Right lobe of liver (tissue), 6 donors: ENCODE data around the gene SSBP4. TPM values are rescaled to one million over a fixed set of nuclear protein-coding genes. Genes with fewer than 3 reads are reported as not detected.
"Not testable (repeated sequence)": the region's sequence is repeated elsewhere in the genome, so short reads cannot be mapped to it uniquely, and the experiment has no call there.

Experiments
- ATAC-seq, 4 donors: fragments of 200-7000 bp; cut with Tn5 transposase; one replicate each; pipeline ENCODE4 v1.9.1; 2020; ENCODE audit warnings: mild to moderate bottlenecking in 4 of 4, moderate library complexity in 4 of 4
- DNase-seq, 3 donors: peaks; one replicate each; pipeline ENCODE4 v3.0.0-alpha.2; 2020
- H3K27ac ChIP-seq, 3 donors: fragments of 200-600 bp; one replicate each; pipeline ENCODE4 v1.8.0; 2022
- H3K27me3 ChIP-seq, 2 donors: fragments of 200-600 bp; one replicate each; pipeline ENCODE4 v1.8.0; 2022
- H3K36me3 ChIP-seq, 4 donors: fragments of 200-600 bp; sonication (generic) in 1 of 4; one replicate each; pipeline versions ENCODE4 v1.5.1 to v1.8.0; 2017 to 2022; ENCODE audit warnings: control low read depth in 1 of 4
- H3K4me1 ChIP-seq, 4 donors: fragments of 200-600 bp; sonication (generic) in 1 of 4; one replicate each; pipeline versions ENCODE4 v1.5.1 to v1.8.0; 2017 to 2022; ENCODE audit warnings: control low read depth in 1 of 4
- H3K4me3 ChIP-seq, 3 donors: fragments of 200-600 bp; one replicate each; pipeline ENCODE4 v1.8.0; 2022
- H3K9me3 ChIP-seq, 4 donors: fragments of 200-600 bp; sonication (generic) in 1 of 4; one replicate each; pipeline versions ENCODE4 v1.5.1 to v1.8.0; 2017 to 2022; ENCODE audit warnings: control low read depth in 1 of 4
- CTCF ChIP-seq, 4 donors: fragments of 200-600 bp in 3 of 4; fragments of 450-650 bp in 1 of 4; IDR thresholded peaks; one replicate each; pipeline versions ENCODE4 v1.5.1 to v1.8.0; 2016 to 2022; ENCODE audit warnings: antibody characterized with exemption in 4 of 4, mild to moderate bottlenecking in 2 of 4
- POLR2A ChIP-seq: fragments of 450-650 bp; IDR thresholded peaks from one replicate; pipeline ENCODE4 v1.6.1; 2017; ENCODE audit warnings: antibody characterized with exemption, mild to moderate bottlenecking
- WGBS: methylation state at CpG from one replicate; pipeline ENCODE4 v1.1.6; 2018; ENCODE audit warnings: low coverage, low lambda C conversion rate; ENCODE audit not compliant: insufficient coverage; ENCODE audit errors: missing lambda C conversion rate; 5-methylcytosine and 5-hydroxymethylcytosine counted together
- intact Hi-C, 2 donors: fragments of 100-400 bp; cut with DNase I; formaldehyde crosslinking; loops; one replicate each; pipeline versions ENCODE4 v1.11.2 to v1.14.1; 2022
- total RNA-seq, 6 experiments: library from RNA; depleted of rRNA in 2 of 6; stranded (reverse); fragments of >200 nt in 2 of 6; fragmentation: NEBNext Ultra II Directional in 3 of 6; extraction: Animal tissue kit (Norgen Biotek cat#: 25700) in 3 of 6; gene quantifications; one replicate each; pipeline versions ENCODE4 v1.1.0 to v1.2.4, GENCODE V29; 2016 to 2023
- donor health status: DM: no; HTN: yes; CAD: no.
- donor health status: DM: no; HTN: no; CAD: no.
- donor health status: DM: no; HTN: no; CAD: no.
- donor health status: DM: no; HTN: yes; CAD: no.
- donor health status: DM: no; HTN: yes; CAD: no.

SSBP4 gene
- total RNA-seq, 6 experiments from 2014 or later: 12.8 to 23.9 (median 15.9) TPM

DNA sequence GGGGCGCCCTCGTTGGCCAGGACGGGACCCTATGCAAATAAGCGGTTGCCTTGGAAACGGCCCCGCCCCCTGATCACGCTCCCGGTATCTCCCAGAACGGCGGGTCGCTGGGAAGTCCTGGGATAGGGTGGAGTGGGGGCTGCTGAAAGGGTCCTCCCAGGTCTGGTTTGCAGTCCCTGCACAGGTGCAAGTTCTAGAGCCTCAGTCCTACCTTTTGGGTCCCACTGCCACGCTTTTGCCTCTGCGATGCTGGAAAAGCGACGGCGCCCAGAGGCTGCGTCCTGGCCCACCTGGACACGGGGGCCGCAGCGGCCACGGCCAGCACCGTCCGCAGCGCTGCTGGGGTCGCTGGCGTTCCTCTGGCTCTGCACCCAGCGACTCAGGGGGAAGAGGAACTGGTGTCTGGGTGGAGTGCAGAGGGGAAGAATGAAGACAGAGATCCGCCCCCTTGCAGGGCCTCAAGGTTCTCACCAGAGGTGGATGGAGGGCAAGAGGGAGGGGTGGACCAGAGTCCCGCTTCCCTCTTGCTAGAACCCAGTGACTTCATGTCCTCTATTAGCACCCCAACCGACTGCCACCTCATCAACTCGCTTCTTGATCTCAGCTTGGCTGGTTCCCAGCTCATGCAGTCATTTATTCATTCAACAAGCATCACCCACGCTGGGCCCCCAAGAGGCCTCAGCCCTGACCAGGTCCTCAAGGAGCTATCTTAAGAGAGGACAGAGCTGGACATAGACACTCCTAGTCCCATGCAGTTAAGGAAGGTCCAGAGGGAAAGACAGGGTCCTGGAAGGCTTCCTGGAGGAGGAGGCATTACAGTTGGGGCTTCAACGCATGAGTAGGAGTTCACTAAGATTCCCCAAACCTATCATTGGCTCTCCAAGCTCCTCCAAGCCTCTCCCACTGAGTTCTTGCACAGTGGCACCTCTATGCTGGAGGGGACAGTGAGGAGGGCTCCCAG is 21.7 kb upstream of the SSBP4 start, which contains the start of gene LRRC25:
LRRC25 (minus strand) TSS at position 381 of the 961 bp plus-strand sequence. CDS start 659 bp downstream, outside the sequence.
- H3K4me3 ChIP-seq: peak within 1 kb of the TSS; percentile 10 to 38 (median 30)
- peak; percentile 64 for TF ChIP-seq POLR2A
- no peak for TF ChIP-seq CTCF (IDR thresholded peaks at IDR 0.05)
- ATAC-seq (peak; percentile 24 to 44 (median 32)), DNase-seq (peak; percentile 55 to 74 (median 63))
- no peaks in the 10 kb centered on the region for H3K27me3 ChIP-seq
- H3K36me3 ChIP-seq: no peaks in the 10 kb centered on the region
- peaks cover 0 to 49% (median 9%) of the 10 kb centered on the region in 4 donors for H3K4me1 ChIP-seq
- intact Hi-C loops: no loop called here
- peak within 1 kb of the TSS; percentile 27 to 79 (median 45) for H3K27ac ChIP-seq
- no peaks in the 10 kb centered on the region for H3K9me3 ChIP-seq
- WGBS: 33% methylated on average over 10 of the region's 33 CpGs

- intact Hi-C loops: no loop called here
- H3K4me3 ChIP-seq: no peak overlapping the region
- peak overlapping the region; percentile 6 to 79 (median 59) for H3K27ac ChIP-seq
- WGBS: 16% methylated on average over 6 of the region's 6 CpGs
- peaks cover 0 to 54% (median 13%) of the 10 kb centered on the region in 4 donors for H3K4me1 ChIP-seq
- ATAC-seq (peak; percentile 60 to 79 (median 74)), DNase-seq (peak; percentile 83 to 91 (median 90))
- no peaks in the 10 kb centered on the region for H3K27me3 ChIP-seq
- no peaks in the 10 kb centered on the region for H3K9me3 ChIP-seq
- TF ChIP-seq CTCF (IDR thresholded peaks at IDR 0.05) (no peak), POLR2A (no peak)
- no peaks in the 10 kb centered on the region for H3K36me3 ChIP-seq
Measured at GRCh38 chr19:18399008-18399407, 20.2 kb upstream of the SSBP4 start.

DNA sequence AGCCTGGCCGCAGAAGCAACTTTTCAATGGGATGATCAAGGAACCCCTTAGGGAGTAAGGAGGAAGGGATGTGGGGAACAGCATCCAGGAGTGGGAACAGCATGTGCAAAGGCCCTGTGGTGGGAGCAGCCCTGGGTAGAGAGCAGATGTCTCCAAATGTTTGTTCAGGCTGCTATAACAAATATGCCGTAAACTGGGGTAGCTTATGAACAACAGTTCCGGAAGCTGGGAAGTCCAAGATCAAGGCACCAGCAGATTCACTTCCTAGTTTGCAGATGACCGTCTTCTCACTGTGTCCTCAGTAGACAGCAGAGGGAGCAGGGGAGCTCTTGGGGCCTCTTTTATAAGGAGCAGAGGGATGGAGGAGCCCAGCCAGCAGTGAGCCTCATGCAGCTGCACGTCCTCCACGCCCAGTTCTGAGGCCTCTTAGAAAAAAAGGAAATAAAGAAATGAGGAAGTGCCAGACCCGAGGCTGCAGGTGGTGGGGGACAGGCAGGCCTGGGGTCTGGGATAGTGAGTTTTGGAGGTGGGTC is 17.6 kb upstream of the SSBP4 start:
- 78% methylated on average over 4 of the region's 7 CpGs for WGBS
- DNase-seq (peak in 2 of 3 donors; percentile 61 to 74), ATAC-seq (peak; percentile 50 to 65 (median 62))
- peak in 3 of 4 donors; percentile 28 to 42 (median 36) for TF ChIP-seq CTCF (IDR thresholded peaks at IDR 0.05)
- TF ChIP-seq POLR2A: no peak
- peaks cover 0 to 44% (median 9%) of the 10 kb centered on the region in 4 donors for H3K4me1 ChIP-seq
- no peaks in the 10 kb centered on the region for H3K9me3 ChIP-seq
- H3K27ac ChIP-seq: peak overlapping the region in 2 of 3 donors; percentile 22 to 24
- intact Hi-C loops: no loop called here
- no peak overlapping the region for H3K4me3 ChIP-seq
- no peaks in the 10 kb centered on the region for H3K27me3 ChIP-seq
- H3K36me3 ChIP-seq: no peaks in the 10 kb centered on the region

GRCh38 chr19:18402455-18403248 is 16.5 kb upstream of the SSBP4 start:
- ATAC-seq, H3K27me3 ChIP-seq, DNase-seq, intact Hi-C loops, H3K4me3 ChIP-seq, H3K36me3 ChIP-seq, H3K9me3 ChIP-seq: not testable (repeated sequence)
- peaks cover 0 to 34% (median 4%) of the 10 kb centered on the region in 4 donors for H3K4me1 ChIP-seq
- peak overlapping the region in 1 of 3 donors; percentile 24 for H3K27ac ChIP-seq
- 49% methylated on average over 13 of the region's 18 CpGs for WGBS

DNA sequence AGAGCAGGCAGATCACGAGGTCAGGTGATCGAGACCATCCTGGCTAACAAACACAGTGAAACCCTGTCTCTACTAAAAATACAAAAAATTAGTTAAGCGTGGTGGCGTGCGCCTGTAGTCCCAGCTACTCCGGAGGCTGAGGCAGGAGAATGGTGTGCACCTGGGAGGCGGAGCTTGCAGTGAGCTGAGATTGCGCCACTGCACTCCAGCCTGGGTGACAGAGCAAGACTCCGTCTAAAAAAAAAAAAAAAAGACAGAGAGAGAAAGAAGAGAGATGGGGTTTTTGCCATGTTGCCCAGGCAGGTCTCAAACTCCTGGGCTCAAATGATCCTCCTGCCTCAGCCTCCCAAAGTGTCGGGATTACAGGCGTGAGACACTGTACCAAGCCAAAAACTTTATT is 13.4 kb upstream of the SSBP4 start:
- WGBS: 69% methylated on average over 8 of the region's 11 CpGs
- intact Hi-C loops: loop anchor here in 1 of 2 donors (5.0 kb wide), 1 partner anchor 63 kb away; the partner anchor contains the start of gene PGPEP1
- H3K4me3 ChIP-seq: not testable (repeated sequence)

More for the DNA sequence above, 13.4 kb upstream of the SSBP4 start:
- H3K36me3 ChIP-seq, DNase-seq, H3K9me3 ChIP-seq, ATAC-seq, H3K27me3 ChIP-seq, H3K27ac ChIP-seq: not testable (repeated sequence)
- H3K4me1 ChIP-seq: peaks cover 0 to 12% (median 4%) of the 10 kb centered on the region in 4 donors
